Endothelial cell (in vitro differentiated cells): Measurements from ENCODE around the gene PLS1. TPM values are rescaled to one million over a fixed set of nuclear protein-coding genes. Genes with fewer than 3 reads are reported as not detected.
"Not testable (repeated sequence)": the region's sequence is repeated elsewhere in the genome, so short reads cannot be mapped to it uniquely, and the experiment has no call there.

Experiments
- DNase-seq: peaks from one replicate; pipeline ENCODE4 v3.0.0; 2021; ENCODE audit warnings: low spot score
- H3K27ac Mint-ChIP-seq: one replicate; pipeline ENCODE4 v1.8.0; 2021; ENCODE audit warnings: mixed read lengths, inconsistent platforms; ENCODE audit not compliant: unreplicated experiment
- H3K27me3 Mint-ChIP-seq: one replicate; pipeline ENCODE4 v1.8.0; 2021; ENCODE audit warnings: mild to moderate bottlenecking, moderate library complexity, mixed read lengths, inconsistent platforms; ENCODE audit not compliant: unreplicated experiment
- H3K36me3 Mint-ChIP-seq: one replicate; pipeline ENCODE4 v1.8.0; 2021; ENCODE audit warnings: mild to moderate bottlenecking, low read depth, mixed read lengths, inconsistent platforms; ENCODE audit not compliant: unreplicated experiment
- H3K4me1 Mint-ChIP-seq: one replicate; pipeline ENCODE4 v1.8.0; 2021; ENCODE audit warnings: mild to moderate bottlenecking, mixed read lengths, inconsistent platforms; ENCODE audit not compliant: unreplicated experiment
- H3K4me3 Mint-ChIP-seq: one replicate; pipeline ENCODE4 v1.8.0; 2021; ENCODE audit warnings: mild to moderate bottlenecking, mixed read lengths, inconsistent platforms; ENCODE audit not compliant: unreplicated experiment
- H3K9me3 Mint-ChIP-seq: one replicate; pipeline ENCODE4 v1.8.0; 2021; ENCODE audit warnings: mixed read lengths, inconsistent platforms; ENCODE audit not compliant: unreplicated experiment
- total RNA-seq: library from RNA; stranded (reverse); fragmentation: NEBNext Ultra II Directional; extraction: Animal tissue kit (Norgen Biotek cat#: 25700); gene quantifications from one replicate; pipeline ENCODE4 v1.2.1, GENCODE V29; 2021; ENCODE audit not compliant: unreplicated experiment
- TF ChIP-seq, protein P1 (sequence below): fragments of 200-600 bp; sonication (generic); IDR thresholded peaks from one replicate; pipeline ENCODE4 v1.5.0; 2021; ENCODE audit warnings: antibody characterized with exemption; ENCODE audit not compliant: unreplicated experiment

The PLS1 gene
- total RNA-seq, 1 donor from 2014 or later: 2.0 TPM

DNA sequence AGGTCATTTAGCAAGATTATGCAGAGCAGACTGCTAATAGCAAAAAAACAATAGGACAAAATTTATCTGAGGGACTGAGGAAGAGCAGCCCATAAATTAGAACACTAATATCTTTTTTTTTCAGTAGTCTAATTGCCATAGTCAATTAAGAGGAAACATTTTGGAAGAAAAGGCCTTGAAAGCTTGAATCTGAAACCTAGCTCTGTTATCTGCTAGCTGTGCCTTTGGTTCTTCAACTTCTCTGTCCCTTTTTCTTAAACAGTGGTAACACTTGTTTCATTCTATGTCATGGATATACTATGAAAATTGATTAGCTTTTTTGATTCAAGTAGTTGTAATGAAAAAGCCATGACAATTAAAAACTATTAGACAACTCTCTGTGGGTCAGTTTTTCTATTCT lies 19.4 kb upstream of the PLS1 start:
- TF ChIP-seq, protein P1, sequence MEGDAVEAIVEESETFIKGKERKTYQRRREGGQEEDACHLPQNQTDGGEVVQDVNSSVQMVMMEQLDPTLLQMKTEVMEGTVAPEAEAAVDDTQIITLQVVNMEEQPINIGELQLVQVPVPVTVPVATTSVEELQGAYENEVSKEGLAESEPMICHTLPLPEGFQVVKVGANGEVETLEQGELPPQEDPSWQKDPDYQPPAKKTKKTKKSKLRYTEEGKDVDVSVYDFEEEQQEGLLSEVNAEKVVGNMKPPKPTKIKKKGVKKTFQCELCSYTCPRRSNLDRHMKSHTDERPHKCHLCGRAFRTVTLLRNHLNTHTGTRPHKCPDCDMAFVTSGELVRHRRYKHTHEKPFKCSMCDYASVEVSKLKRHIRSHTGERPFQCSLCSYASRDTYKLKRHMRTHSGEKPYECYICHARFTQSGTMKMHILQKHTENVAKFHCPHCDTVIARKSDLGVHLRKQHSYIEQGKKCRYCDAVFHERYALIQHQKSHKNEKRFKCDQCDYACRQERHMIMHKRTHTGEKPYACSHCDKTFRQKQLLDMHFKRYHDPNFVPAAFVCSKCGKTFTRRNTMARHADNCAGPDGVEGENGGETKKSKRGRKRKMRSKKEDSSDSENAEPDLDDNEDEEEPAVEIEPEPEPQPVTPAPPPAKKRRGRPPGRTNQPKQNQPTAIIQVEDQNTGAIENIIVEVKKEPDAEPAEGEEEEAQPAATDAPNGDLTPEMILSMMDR: no peak
- peak overlapping the region; percentile 45 for H3K27ac Mint-ChIP-seq
- peaks cover 4% of the 10 kb centered on the region for H3K36me3 Mint-ChIP-seq
- H3K27me3 Mint-ChIP-seq: peaks cover 4% of the 10 kb centered on the region
- no peak overlapping the region for H3K4me3 Mint-ChIP-seq
- DNase-seq: no peak
- H3K4me1 Mint-ChIP-seq: peaks cover 18% of the 10 kb centered on the region
- H3K9me3 Mint-ChIP-seq: no peaks in the 10 kb centered on the region

DNA sequence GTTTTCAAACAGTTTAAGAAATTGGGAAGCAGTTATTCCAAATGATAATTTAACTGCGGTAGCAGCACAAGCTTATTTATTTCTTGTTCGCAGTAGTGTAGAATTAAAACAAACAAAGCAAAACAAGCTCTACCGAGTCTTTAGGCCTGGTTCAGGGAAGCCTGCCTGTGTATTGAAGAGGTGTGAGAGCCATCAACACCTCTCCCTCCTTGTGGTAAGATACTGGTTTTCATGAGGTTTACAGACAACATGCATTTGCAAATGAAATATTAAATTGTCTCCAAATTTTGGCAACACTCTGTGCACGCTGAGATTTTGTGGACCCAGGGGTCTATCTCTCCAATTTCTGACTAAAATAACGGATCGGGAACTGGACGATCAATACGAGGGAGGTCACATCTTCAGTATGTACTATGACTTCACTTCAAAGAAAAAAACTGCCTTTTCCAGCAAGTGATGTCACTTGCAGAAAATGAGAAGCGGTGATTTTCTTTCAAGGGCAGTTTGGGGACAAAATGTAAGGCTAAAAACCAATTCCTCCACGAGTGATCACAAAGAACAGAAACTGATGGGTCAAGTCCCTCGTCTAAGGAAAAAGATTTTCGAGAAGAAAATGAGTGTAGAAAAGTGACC lies 18.4 kb upstream of the PLS1 start:
- Mint-ChIP-seq H3K9me3 (no peaks in the 10 kb centered on the region), H3K36me3 (peaks cover 4% of the 10 kb centered on the region), H3K27ac (peak overlapping the region; percentile 98), H3K27me3 (peaks cover 4% of the 10 kb centered on the region), H3K4me1 (peaks cover 18% of the 10 kb centered on the region), H3K4me3 (peak overlapping the region; percentile 99)
- no peak for DNase-seq
- TF ChIP-seq, protein P1: no peak

DNA sequence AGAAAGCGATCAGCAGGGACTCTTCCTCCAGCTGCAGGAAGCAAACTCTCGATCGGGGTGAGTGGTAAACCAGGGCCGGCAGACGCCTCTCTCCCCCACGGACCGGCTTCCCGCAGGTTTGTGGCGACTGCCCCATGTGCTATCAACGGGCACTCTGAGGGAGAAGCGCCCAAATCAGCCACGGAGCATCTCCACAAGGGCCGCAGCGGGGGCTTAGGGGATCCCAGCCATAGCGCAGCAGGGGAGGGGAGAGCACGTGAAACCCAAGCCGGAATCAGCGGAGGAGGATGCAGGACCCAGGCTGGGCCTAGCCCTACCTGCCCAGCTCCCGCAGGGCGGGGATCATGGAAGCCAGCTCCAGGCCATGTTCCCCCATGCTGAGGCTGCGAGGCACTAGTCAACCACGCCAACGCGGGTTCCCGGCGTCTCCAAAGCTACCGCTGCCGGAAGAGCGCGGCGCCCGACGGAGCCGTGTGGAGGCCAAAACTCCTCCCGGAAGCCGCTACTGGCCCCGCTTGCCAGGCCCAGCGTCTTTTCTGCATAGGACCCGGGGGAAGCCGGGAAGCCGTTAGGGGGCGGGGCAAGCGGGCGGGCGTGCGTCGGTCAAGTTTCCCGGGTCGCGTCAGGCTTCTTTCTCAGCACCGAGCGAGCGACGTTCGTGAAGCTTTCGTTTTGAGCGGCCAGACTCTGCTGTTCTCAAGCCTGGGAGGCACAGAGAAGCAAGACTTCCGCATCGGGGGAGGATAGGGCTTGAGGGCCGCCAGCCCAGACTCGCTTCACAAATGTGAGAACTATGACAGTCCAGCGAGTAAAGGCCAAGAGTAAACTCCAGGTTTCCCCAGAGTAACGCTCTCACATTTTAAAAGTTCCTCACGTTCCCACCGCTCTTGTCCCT lies 17.6 kb upstream of the PLS1 start, which contains the start of gene ATR:
ATR (minus strand) TSS at position 405 of the 895 bp plus-strand sequence; CDS start at position 376, 29 bp downstream.
- Mint-ChIP-seq H3K4me1 (peaks cover 18% of the 10 kb centered on the region), H3K36me3 (peaks cover 4% of the 10 kb centered on the region), H3K27me3 (peaks cover 4% of the 10 kb centered on the region), H3K27ac (peak within 1 kb of the TSS; percentile 98), H3K9me3 (no peaks in the 10 kb centered on the region), H3K4me3 (peak within 1 kb of the TSS; percentile 99)
- DNase-seq: peak; percentile 94
- TF ChIP-seq, protein P1: no peak

DNA sequence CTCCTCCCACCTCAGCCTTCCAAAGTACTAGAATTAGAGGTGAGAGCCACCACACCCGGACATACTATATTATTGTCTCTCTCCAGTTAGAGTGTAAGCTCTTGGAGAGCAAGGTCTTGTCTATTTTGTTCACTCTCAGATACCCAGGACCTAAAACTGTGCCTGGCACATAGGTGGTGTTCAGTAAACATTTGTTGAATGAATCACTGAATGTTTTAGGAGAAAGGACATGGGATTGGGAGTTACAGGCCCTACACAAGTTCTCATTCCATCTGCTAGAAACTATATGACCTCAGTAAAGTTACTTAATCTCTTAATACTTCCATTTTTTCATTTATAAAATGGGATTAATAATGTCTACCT lies 16.2 kb upstream of the PLS1 start:
- TF ChIP-seq, protein P1: no peak
- Mint-ChIP-seq H3K36me3 (peaks cover 4% of the 10 kb centered on the region), H3K9me3 (no peaks in the 10 kb centered on the region), H3K27me3 (peaks cover 6% of the 10 kb centered on the region), H3K4me3 (peak overlapping the region; percentile 99), H3K27ac (peak overlapping the region; percentile 46), H3K4me1 (peaks cover 18% of the 10 kb centered on the region)
- no peak for DNase-seq

DNA sequence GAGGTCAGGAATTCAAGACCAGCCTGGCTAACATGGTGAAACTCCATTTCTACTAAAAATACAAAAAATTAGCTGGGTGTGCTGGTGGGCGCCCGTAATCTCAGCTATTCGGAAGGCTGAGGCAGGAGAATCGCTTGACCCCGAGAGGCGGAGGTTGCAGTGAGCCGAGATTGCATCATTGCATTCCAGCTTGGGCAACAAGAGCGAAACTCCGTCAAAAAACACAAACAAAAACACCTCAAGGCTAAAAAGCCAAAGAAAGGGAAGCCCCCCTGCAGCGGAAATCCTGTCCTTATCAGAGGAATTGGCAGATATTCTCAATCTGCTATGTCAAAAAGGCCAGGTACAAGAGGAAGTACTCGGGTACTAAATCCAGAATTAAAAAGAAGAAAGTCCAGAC lies 15.1 kb upstream of the PLS1 start:
- not testable (repeated sequence) for H3K36me3 Mint-ChIP-seq, H3K4me3 Mint-ChIP-seq, DNase-seq, H3K27me3 Mint-ChIP-seq, H3K27ac Mint-ChIP-seq, H3K9me3 Mint-ChIP-seq
- peaks cover 18% of the 10 kb centered on the region for H3K4me1 Mint-ChIP-seq
